Stimulated activated naive CD8-positive, alpha-beta T cell treated with anti-CD3 and anti-CD28 coated beads, Interleukin-15, Interleukin-2, amounts not matched to agents 100 U/mL and 50 U/mL, for 24 hours (primary cell): ENCODE measurements around the gene NCBP3.
"Not testable (repeated sequence)": the region's sequence is repeated elsewhere in the genome, so short reads cannot be mapped to it uniquely, and the experiment has no call there.

Experiments
- ATAC-seq: fragments of 150-1000 bp; cut with Tn5 transposase; one replicate; pipeline ENCODE4 v1.10.0; 2021
- DNase-seq: peaks from one replicate; pipeline ENCODE4 v3.0.0; 2021

Gene NCBP3

GRCh38 chr17:3792481-3792880 lies 53.6 kb downstream of the NCBP3 start:
- DNase-seq (no peak), ATAC-seq (no peak)

GRCh38 chr17:3788200-3788599 lies 57.8 kb downstream of the NCBP3 start:
- DNase-seq: no peak

GRCh38 chr17:3785323-3785722 lies 60.7 kb downstream of the NCBP3 start:
- ATAC-seq, DNase-seq: not testable (repeated sequence)

More at GRCh38 chr17:3788200-3788599, 57.8 kb downstream of the NCBP3 start:
- ATAC-seq: no peak

- no peak for DNase-seq
- no peak for ATAC-seq
These were observed 63.3 kb downstream of the NCBP3 start for GRCh38 chr17:3782751-3783150.

- DNase-seq (no peak), ATAC-seq (no peak)
These were observed 65.1 kb downstream of the NCBP3 start for GRCh38 chr17:3780986-3781385.

GRCh38 chr17:3777366-3778120 lies 68.5 kb downstream of the NCBP3 start:
- ATAC-seq: no peak
- no peak for DNase-seq

- DNase-seq (no peak), ATAC-seq (no peak)
These were observed 72.1 kb downstream of the NCBP3 start for GRCh38 chr17:3773966-3774365.

GRCh38 chr17:3773511-3773910 lies 72.5 kb downstream of the NCBP3 start:
- no peak for ATAC-seq
- no peak for DNase-seq

- ATAC-seq: no peak
These were observed 73.3 kb downstream of the NCBP3 start for GRCh38 chr17:3772764-3773163.

GRCh38 chr17:3771140-3771539 lies 74.9 kb downstream of the NCBP3 start:
- DNase-seq (no peak), ATAC-seq (peak; percentile 63)

More at GRCh38 chr17:3772764-3773163, 73.3 kb downstream of the NCBP3 start:
- no peak for DNase-seq

GRCh38 chr17:3770466-3770865 lies 75.6 kb downstream of the NCBP3 start:
- peak; percentile 50 for DNase-seq
- peak; percentile 37 for ATAC-seq

- DNase-seq (no peak), ATAC-seq (no peak)
These were observed 77.3 kb downstream of the NCBP3 start for GRCh38 chr17:3768769-3769168.

GRCh38 chr17:3768341-3768740 lies 77.7 kb downstream of the NCBP3 start:
- no peak for ATAC-seq
- no peak for DNase-seq

- DNase-seq: no peak
- ATAC-seq: no peak
These were observed 79.3 kb downstream of the NCBP3 start for GRCh38 chr17:3766779-3767178.

- DNase-seq: no peak
- no peak for ATAC-seq
These were observed 80.1 kb downstream of the NCBP3 start for GRCh38 chr17:3765981-3766380.

GRCh38 chr17:3763777-3764170 lies 82.3 kb downstream of the NCBP3 start:
- ATAC-seq (no peak), DNase-seq (no peak)

- peak; percentile 76 for ATAC-seq
- DNase-seq: peak; percentile 50
These were observed 82.9 kb downstream of the NCBP3 start for GRCh38 chr17:3762922-3763776.

- ATAC-seq: no peak
- DNase-seq: no peak
These were observed 84.1 kb downstream of the NCBP3 start for GRCh38 chr17:3761918-3762380.

GRCh38 chr17:3761036-3761917 lies 84.8 kb downstream of the NCBP3 start:
- no peak for ATAC-seq
- no peak for DNase-seq

- ATAC-seq (no peak), DNase-seq (no peak)
These were observed 86.3 kb downstream of the NCBP3 start for GRCh38 chr17:3759597-3760216.

- ATAC-seq (no peak), DNase-seq (no peak)
These were observed 90.6 kb downstream of the NCBP3 start for GRCh38 chr17:3755335-3756030.
